HG03469 (cell line): Measurements from ENCODE around the gene RTP3.
"Not testable (repeated sequence)": the region's sequence is repeated elsewhere in the genome, so short reads cannot be mapped to it uniquely, and the experiment has no call there.

Experiments used
- ATAC-seq: cut with Tn5 transposase; IDR thresholded peaks from one replicate; pipeline ENCODE4 v1.9.1; 2021; ENCODE audit warnings: mild to moderate bottlenecking, moderate library complexity, moderate number of reproducible peaks; ENCODE audit not compliant: unreplicated experiment

Gene RTP3

DNA sequence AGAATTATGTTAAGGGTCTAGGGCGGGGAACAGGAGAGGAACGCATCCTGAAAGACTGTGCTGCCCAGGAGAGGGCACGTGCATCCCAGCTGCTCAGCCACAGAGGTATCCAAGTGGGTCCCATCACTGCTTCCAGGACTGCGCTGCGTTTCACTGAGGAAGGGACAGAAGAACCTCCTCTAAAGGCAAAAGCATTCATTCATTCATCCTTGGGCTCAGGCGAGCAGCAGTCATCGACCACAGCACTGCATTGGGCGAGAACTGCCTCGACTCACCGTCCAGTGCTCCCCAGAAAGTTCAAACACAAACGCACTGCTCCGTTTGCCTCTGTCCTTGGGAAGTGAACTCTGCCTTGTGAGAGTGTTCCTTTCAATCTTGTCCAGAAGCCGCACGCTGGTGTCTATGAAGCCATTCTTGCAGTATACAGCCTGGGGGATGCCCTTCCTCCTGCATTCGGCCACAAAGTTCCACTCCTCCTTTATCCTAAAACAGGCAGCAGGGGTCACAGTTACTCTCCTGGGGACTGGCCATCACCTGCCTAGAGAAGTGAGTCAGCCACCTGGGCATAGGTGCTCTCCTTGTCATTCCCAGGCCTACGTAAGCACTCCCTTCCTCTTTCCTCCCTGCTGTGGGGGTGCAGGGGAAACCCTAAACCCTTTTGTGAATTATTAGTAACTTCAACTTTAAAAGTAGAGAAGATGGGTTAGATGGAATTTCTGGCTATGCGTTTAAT lies 47.2 kb downstream of the RTP3 start:
- no peak for ATAC-seq

DNA sequence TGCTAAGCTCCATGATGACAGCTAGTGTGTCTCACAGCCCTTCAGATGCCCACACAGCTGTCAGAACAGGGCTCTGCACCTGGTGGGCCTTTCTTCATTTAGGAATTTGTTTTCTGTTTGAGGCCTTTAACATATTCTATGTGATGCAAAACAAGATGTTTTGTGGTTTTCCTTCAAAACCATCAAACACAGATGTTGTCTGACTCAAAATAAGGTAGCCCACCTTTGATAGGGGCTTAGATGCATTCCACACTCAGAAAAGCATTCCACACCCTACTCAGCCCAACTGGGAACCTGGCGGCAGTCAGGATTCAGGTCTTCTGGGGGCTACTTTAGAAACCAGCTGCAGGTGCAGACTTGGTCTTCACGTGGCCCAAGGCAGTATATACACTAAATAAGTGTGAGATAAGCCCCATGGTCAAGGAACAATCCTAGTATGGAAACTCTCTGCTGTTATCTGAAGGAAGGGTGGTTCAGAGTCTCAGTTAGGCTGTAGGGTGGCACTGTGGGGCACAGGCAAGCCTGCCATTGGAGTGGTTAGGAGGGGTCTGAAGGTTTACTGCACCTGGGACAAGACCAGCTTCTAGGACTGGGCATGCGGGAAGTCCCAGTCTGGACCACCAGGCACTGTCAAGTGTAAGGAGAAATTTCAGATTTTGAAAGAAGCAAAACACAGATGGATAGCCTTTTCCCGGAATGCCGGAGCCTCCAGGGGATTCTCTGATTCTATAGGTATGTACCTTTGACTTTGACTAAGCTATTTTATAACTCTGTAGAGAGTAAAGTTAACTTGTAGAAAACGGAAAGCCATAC lies 48.2 kb downstream of the RTP3 start:
- no peak for ATAC-seq

DNA sequence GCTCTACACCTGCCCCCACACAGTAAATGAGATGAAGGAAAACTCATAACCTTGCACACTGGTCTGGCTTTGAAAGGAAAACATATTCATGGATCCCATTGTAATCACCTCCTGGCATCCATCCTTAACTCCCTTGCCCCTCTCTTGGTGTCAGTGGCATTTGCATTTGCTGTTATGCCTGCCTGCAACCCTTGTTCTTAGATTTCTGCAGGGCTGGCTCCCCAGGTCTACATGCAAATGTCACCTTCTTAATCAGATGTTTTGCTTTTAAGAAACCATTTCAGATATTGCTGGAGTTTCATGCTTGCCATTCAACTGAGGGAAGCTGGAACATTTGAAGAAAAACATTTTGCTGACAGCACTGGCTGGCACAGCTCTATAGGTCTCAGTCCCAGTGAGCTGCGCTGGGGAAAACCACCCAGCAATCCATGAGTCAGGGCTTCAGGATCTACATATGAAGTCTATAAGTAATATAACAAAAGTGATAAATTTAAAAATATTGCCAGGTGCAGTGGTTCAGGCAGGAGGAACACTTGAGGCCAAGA lies 49.2 kb downstream of the RTP3 start:
- no peak for ATAC-seq

DNA sequence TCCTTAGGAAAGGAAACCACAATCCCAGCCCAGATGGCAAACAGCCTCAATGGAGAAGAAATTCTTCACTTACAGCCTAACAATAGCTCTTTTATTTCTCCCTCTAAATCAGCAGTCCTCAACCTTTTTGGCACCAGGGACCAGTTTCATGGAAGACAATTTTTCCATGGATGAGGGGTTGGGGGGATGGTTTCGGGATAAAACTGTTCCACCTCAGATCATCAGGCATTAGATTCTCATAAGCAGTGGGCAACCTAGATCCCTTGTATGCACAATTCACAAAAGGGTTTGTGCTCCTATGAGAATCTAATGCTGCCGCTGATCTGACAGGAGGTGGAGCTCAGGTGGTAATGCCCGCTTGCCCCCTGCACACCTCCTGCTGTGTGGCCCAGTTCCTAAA lies 50.8 kb downstream of the RTP3 start:
- ATAC-seq = not testable (repeated sequence)

DNA sequence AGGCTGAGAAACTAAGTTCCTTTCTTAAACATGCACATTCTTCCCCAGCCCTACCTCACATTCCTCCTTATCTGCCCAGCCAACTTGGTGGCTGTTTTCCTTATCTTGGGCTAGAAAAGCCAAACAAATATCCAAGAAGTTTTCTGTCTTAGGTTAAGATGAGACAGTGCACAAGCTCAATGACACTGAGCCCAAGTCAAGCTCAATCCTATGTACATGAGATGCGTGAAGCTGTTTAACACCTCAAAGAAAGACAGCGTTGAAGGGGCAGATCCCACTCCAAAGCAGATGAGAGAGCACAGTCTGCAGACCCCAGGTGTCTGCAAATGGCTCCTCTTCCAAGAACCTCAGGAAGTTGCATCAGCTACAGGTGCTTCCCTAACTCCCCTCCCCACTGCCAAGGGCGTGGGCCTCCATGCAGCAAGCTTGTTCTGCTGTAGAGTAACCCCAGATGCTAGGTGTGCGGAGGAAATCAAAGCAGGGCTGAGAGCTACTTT lies 51.7 kb downstream of the RTP3 start:
- no peak for ATAC-seq

DNA sequence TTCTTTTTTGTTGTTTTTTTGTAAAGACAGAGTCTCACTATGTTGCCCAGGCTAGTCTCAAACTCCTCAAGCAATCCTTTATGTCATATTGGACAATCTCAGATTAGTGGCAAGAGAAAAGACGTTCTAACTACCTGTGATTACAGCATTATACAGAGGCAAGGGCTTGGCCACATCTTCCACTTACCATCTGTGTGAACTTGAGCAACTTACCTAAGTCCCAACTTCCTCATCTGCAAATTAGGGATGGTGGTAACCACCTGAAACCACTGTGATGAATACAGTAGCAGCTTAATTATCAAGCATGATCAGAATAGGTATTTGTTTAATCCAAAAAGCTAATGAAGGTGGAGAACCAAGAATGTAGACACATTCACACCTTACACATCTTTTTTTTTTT lies 52.2 kb downstream of the RTP3 start:
- ATAC-seq = no peak
